SK-N-MC (cell line): Measurements from ENCODE around the gene PLOD2.

Experiments used
- EZH2 ChIP-seq: fragments of 200-600 bp; sonication (generic); IDR thresholded peaks from one replicate; pipeline ENCODE4 v1.6.1; 2017; ENCODE audit warnings: antibody characterized with exemption
- FOXP2 ChIP-seq: optimal IDR thresholded peaks from 2 replicates; pipeline ENCODE3; 2011; ENCODE audit warnings: mild to moderate bottlenecking, moderate library complexity; ENCODE audit not compliant: insufficient read depth; ENCODE audit errors: extremely low read length, control extremely low read depth
- POLR2AphosphoS5 ChIP-seq: IDR thresholded peaks from 2 replicates; pipeline ENCODE4 v1.6.1; 2012; ENCODE audit warnings: mild to moderate bottlenecking, low read depth, low read length, borderline replicate concordance

- TF ChIP-seq POLR2AphosphoS5 (no peak), FOXP2 (no peak), EZH2 (no peak)
Measured at GRCh38 chr3:146026547-146026946, 134.4 kb downstream of the PLOD2 start.
